ENCODE results near the gene WWC1. TPM values are rescaled to one million over a fixed set of nuclear protein-coding genes. Genes with fewer than 3 reads are reported as not detected.

The WWC1 gene
- total RNA-seq, 1 experiment from 2014 or later = 52.6 TPM

DNA sequence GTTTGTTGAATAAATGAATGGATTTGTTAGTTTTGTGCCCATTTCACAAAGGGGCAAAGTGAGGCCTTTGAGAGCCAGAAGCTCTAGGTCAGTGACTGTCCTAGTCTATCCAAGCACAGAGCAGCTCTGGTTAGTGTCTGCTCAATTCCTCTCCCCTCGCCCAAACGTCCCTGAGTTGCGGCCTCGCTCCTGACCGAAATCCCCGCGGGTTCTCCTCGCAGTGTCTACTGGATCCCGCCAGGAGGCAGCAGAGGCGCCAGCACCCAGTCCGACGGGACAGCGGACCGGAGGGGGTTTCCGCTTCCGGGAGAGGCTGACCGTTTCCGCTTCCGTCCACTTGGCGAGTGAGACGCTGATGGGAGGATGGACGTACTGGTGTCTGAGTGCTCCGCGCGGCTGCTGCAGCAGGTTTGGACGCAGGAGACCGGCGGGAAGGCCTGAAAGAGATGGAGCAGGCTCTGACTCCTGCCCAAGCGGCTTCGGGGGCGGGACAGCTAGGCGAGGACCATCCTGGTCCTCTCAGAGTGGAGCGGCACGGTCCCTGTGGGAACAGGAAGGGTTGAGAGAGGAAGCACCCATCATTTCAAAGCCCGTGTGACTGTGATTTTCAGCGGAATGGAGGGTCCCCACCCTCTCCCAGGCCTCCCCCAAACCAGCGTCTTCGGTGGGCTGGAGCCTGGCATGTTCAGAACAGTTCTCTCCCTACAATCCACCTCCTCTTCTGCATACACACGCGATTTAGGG lies 194.9 kb downstream of the WWC1 start, which contains the start of gene RARS1:
RARS1 (plus strand) TSS at position 336 of the 744 bp plus-strand sequence; CDS start at position 364, 28 bp downstream.
- Histone ChIP-seq H3K4me3 (replicated peaks in 1 of 2; ENCODE audit: low read depth in 1 of 2, low read length in 2 of 2) (peak within 1 kb of the TSS; percentile 96 to 100), H3K27me3 (ENCODE audit: insufficient read depth, low read length) (no peaks in the 10 kb centered on the region), H3K4me2 (ENCODE audit: low read length) (peak within 1 kb of the TSS; percentile 77), H2AFZ (ENCODE audit: low read depth, low read length, poor library complexity, severe bottlenecking) (peak within 1 kb of the TSS; percentile 87), H3K4me1 (ENCODE audit: control insufficient read depth in 1 of 2, insufficient read depth in 2 of 2, low read length in 2 of 2) (peaks cover 5 to 10% of the 10 kb centered on the region in 2 experiments; a peak in 3 of 4 replicates), H3K9me2 (ENCODE audit: insufficient read depth) (no peaks in the 10 kb centered on the region), H3K36me3 (ENCODE audit: control insufficient read depth in 1 of 2, insufficient read depth in 2 of 2, low read length in 2 of 2) (peaks cover 18 to 23% of the 10 kb centered on the region in 2 experiments; a peak in 3 of 4 replicates), H3K79me2 (ENCODE audit: insufficient read depth, low read length) (peaks cover 50% of the 10 kb centered on the region), H4K20me1 (ENCODE audit: insufficient read depth) (no peaks in the 10 kb centered on the region), H3K27ac (ENCODE audit: low read depth, low read length) (peak within 1 kb of the TSS; percentile 61), H3K9ac (ENCODE audit: low read length) (peak within 1 kb of the TSS; percentile 66), H3K9me3 (ENCODE audit: control insufficient read depth in 1 of 2, insufficient read depth in 1 of 2, low read depth in 1 of 2, low read length in 2 of 2) (no peaks in the 10 kb centered on the region)
- POLR2A ChIA-PET = no interaction called here
- CTCF ChIA-PET = interaction anchor here (1.2 to 1.9 kb wide), 2 partner anchors 10 to 217 kb away, joined by 4 to 5 read pairs; no protein-coding TSS in a partner anchor
- intact Hi-C loops (cut with micrococcal nuclease) = loop anchor here (1.0 to 5.0 kb wide), 2 partner anchors 194 to 217 kb away; partner anchors contain the start of gene WWC1
- RAD21 ChIA-PET (ENCODE audit: low non-redundant PET in 1 of 2, low total read pairs in 2 of 2, uncharacterized antibody in 2 of 2, unreplicated experiment in 2 of 2) = no interaction called here
- DNase-seq (ENCODE audit: low read depth, low spot score) (peak; percentile 85), ATAC-seq (peak; percentile 91)
- TSS peak; percentile 76 for BruUV-seq (replicated peaks)
- TF ChIP-seq YY1 (IDR thresholded peaks at IDR 0.05; ENCODE audit: extremely low read depth, insufficient replicate concordance, low read depth, low read length) (peak; percentile 72), POLR2AphosphoS5 (IDR thresholded peaks at IDR 0.05; ENCODE audit: low read depth, low read length) (peak; percentile 99), SRF (IDR thresholded peaks at IDR 0.05; ENCODE audit: low read depth) (no peak; the same call in 1 of the 2 replicates), EGR1 (IDR thresholded peaks at IDR 0.05; ENCODE audit: low read depth) (no peak; the same call in 1 of the 2 replicates), FOSL1 (IDR thresholded peaks at IDR 0.05; ENCODE audit: low read depth) (no peak), ZNF274 (IDR thresholded peaks at IDR 0.05; ENCODE audit: low read depth, low read length) (no peak), EZH2 (IDR thresholded peaks at IDR 0.05) (no peak), SP1 (IDR thresholded peaks at IDR 0.05; ENCODE audit: low read depth) (no peak; the same call in 1 of the 2 replicates), RAD21 (IDR thresholded peaks at IDR 0.05; ENCODE audit: low read depth) (peak; percentile 66), TCF7L2 (IDR thresholded peaks at IDR 0.05; ENCODE audit: borderline replicate concordance, extremely low read depth, insufficient read depth, insufficient read length) (no peak), ZFX (IDR thresholded peaks at IDR 0.05) (no peak), POLR2A (IDR thresholded peaks at IDR 0.05; ENCODE audit: borderline replicate concordance, extremely low read depth, insufficient read depth, insufficient read length) (peak; percentile 81), CEBPB (IDR thresholded peaks at IDR 0.05; ENCODE audit: low read depth) (no peak)
- TF ChIP-seq, protein P1, sequence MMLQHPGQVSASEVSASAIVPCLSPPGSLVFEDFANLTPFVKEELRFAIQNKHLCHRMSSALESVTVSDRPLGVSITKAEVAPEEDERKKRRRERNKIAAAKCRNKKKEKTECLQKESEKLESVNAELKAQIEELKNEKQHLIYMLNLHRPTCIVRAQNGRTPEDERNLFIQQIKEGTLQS (IDR thresholded peaks at IDR 0.05) = no peak
- TF ChIP-seq, protein P2, sequence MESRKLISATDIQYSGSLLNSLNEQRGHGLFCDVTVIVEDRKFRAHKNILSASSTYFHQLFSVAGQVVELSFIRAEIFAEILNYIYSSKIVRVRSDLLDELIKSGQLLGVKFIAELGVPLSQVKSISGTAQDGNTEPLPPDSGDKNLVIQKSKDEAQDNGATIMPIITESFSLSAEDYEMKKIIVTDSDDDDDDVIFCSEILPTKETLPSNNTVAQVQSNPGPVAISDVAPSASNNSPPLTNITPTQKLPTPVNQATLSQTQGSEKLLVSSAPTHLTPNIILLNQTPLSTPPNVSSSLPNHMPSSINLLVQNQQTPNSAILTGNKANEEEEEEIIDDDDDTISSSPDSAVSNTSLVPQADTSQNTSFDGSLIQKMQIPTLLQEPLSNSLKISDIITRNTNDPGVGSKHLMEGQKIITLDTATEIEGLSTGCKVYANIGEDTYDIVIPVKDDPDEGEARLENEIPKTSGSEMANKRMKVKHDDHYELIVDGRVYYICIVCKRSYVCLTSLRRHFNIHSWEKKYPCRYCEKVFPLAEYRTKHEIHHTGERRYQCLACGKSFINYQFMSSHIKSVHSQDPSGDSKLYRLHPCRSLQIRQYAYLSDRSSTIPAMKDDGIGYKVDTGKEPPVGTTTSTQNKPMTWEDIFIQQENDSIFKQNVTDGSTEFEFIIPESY (IDR thresholded peaks at IDR 0.05; ENCODE audit: extremely low read depth, insufficient replicate concordance, low read length) = peak; percentile 33
- TF ChIP-seq, protein P3, sequence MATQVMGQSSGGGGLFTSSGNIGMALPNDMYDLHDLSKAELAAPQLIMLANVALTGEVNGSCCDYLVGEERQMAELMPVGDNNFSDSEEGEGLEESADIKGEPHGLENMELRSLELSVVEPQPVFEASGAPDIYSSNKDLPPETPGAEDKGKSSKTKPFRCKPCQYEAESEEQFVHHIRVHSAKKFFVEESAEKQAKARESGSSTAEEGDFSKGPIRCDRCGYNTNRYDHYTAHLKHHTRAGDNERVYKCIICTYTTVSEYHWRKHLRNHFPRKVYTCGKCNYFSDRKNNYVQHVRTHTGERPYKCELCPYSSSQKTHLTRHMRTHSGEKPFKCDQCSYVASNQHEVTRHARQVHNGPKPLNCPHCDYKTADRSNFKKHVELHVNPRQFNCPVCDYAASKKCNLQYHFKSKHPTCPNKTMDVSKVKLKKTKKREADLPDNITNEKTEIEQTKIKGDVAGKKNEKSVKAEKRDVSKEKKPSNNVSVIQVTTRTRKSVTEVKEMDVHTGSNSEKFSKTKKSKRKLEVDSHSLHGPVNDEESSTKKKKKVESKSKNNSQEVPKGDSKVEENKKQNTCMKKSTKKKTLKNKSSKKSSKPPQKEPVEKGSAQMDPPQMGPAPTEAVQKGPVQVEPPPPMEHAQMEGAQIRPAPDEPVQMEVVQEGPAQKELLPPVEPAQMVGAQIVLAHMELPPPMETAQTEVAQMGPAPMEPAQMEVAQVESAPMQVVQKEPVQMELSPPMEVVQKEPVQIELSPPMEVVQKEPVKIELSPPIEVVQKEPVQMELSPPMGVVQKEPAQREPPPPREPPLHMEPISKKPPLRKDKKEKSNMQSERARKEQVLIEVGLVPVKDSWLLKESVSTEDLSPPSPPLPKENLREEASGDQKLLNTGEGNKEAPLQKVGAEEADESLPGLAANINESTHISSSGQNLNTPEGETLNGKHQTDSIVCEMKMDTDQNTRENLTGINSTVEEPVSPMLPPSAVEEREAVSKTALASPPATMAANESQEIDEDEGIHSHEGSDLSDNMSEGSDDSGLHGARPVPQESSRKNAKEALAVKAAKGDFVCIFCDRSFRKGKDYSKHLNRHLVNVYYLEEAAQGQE (IDR thresholded peaks at IDR 0.05; ENCODE audit: low read depth) = no peak
- TF ChIP-seq, protein P4, sequence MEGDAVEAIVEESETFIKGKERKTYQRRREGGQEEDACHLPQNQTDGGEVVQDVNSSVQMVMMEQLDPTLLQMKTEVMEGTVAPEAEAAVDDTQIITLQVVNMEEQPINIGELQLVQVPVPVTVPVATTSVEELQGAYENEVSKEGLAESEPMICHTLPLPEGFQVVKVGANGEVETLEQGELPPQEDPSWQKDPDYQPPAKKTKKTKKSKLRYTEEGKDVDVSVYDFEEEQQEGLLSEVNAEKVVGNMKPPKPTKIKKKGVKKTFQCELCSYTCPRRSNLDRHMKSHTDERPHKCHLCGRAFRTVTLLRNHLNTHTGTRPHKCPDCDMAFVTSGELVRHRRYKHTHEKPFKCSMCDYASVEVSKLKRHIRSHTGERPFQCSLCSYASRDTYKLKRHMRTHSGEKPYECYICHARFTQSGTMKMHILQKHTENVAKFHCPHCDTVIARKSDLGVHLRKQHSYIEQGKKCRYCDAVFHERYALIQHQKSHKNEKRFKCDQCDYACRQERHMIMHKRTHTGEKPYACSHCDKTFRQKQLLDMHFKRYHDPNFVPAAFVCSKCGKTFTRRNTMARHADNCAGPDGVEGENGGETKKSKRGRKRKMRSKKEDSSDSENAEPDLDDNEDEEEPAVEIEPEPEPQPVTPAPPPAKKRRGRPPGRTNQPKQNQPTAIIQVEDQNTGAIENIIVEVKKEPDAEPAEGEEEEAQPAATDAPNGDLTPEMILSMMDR (IDR thresholded peaks at IDR 0.05 in 2 of 3, conservative IDR thresholded peaks at IDR 0.05 in 1 of 3; ENCODE audit: borderline replicate concordance in 1 of 3, insufficient read depth in 1 of 3, low read depth in 2 of 3, low read length in 2 of 3) = peak; percentile 60 to 98 (median 94); a peak in 5 of 6 replicates
- TF ChIP-seq, protein P5, sequence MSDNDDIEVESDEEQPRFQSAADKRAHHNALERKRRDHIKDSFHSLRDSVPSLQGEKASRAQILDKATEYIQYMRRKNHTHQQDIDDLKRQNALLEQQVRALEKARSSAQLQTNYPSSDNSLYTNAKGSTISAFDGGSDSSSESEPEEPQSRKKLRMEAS (IDR thresholded peaks at IDR 0.05) = peak; percentile 84
